ENCODE measurements around the gene SUPT16H. TPM values are rescaled to one million over a fixed set of nuclear protein-coding genes. Genes with fewer than 3 reads are reported as not detected.

The SUPT16H gene
- total and polyA plus RNA-seq, 10 of the 15 experiments (the other 5 are each of a cell fraction or from before 2014, with no cell fraction given): 90.7 to 201 (median 121) TPM

- intact Hi-C loops (cut with micrococcal nuclease; ENCODE audit: unreplicated experiment) (no loop called here), in situ Hi-C loops (cut with MboI) (no loop called here)
- H3K4me2 ChIP-seq (ENCODE audit: control insufficient read depth, insufficient read depth): no peak overlapping the region
- ChIA-PET RAD21 (ENCODE audit: unreplicated experiment) (interaction anchor here (1.1 to 1.5 kb wide), 2 partner anchors 44 to 47 kb away, joined by 3 to 4 read pairs; no protein-coding TSS in a partner anchor), CTCF (interaction anchor here (1.0 to 1.6 kb wide), 6 partner anchors 11 to 207 kb away, joined by 3 to 5 read pairs (median 4); no protein-coding TSS in a partner anchor), POLR2A (interaction anchor here (1.3 to 1.9 kb wide), 2 partner anchors 8 to 103 kb away, joined by 3 to 4 read pairs; no protein-coding TSS in a partner anchor), SMC1A (ENCODE audit: uncharacterized antibody, unreplicated experiment) (interaction anchor here (0.7 to 2.0 kb wide), 7 partner anchors 21 to 187 kb away, joined by 3 to 4 read pairs (median 3); no protein-coding TSS in a partner anchor)
- H3K9me3 ChIP-seq (replicated peaks; ENCODE audit: control insufficient read depth, insufficient read depth, low read length): no peaks in the 10 kb centered on the region
- no peak for FAIRE-seq
- no peak overlapping the region for H3K27ac ChIP-seq (ENCODE audit: control insufficient read depth, insufficient read depth)
- no peak overlapping the region for H2AFZ ChIP-seq (ENCODE audit: control insufficient read depth, low read depth, low read length)
- WGBS (ENCODE audit: insufficient coverage, insufficient replicate concordance, low lambda C conversion rate, missing lambda C conversion rate): 50% methylated on average over 2 of the region's 2 CpGs
- no peaks in the 10 kb centered on the region for H4K20me1 ChIP-seq (ENCODE audit: control insufficient read depth, insufficient read depth)
- no peaks in the 10 kb centered on the region for H3K79me2 ChIP-seq (ENCODE audit: control insufficient read depth, insufficient read depth, low read length)
- no peak for DNase-seq (ENCODE audit: low read depth, low spot score)
- no peak overlapping the region for H3K9ac ChIP-seq (ENCODE audit: control insufficient read depth, insufficient read depth, low read length)
- H3K4me3 ChIP-seq: no peak overlapping the region
- no peak for ATAC-seq
- no peak for TF ChIP-seq PBX3 (IDR thresholded peaks at IDR 0.05; ENCODE audit: insufficient replicate concordance, low read depth, low read length)
- no peak for TF ChIP-seq CBX3 (IDR thresholded peaks at IDR 0.05; ENCODE audit: borderline replicate concordance, low read depth)
- no peak for TF ChIP-seq EED (IDR thresholded peaks at IDR 0.05; ENCODE audit: low read depth)
- TF ChIP-seq SIN3A (IDR thresholded peaks at IDR 0.05; ENCODE audit: low read depth, low read length): no peak
- no peak for TF ChIP-seq PRDM15 (CRISPR knock-in tag; IDR thresholded peaks at IDR 0.05)
- no peak for TF ChIP-seq MYB (IDR thresholded peaks at IDR 0.05; ENCODE audit: borderline replicate concordance, low read depth, low read length)
- no peak for TF ChIP-seq SMAD1 (IDR thresholded peaks at IDR 0.05; ENCODE audit: low read depth, partially characterized antibody)
- no peak for TF ChIP-seq EZH2 (IDR thresholded peaks at IDR 0.05; ENCODE audit: borderline replicate concordance, control insufficient read depth, low read depth, low read length)
- TF ChIP-seq RAD21 (IDR thresholded peaks at IDR 0.05; ENCODE audit: insufficient read depth, low read depth, low read length): no peak
- no peak for TF ChIP-seq SREBF2 (IDR thresholded peaks at IDR 0.05; ENCODE audit: low read length)
- no peak for TF ChIP-seq JUNB (IDR thresholded peaks at IDR 0.05)
- no peak for TF ChIP-seq CEBPB (IDR thresholded peaks at IDR 0.05; ENCODE audit: borderline replicate concordance in 1 of 2, low read depth in 2 of 2, low read length in 2 of 2)
- no peak for TF ChIP-seq USF2 (IDR thresholded peaks at IDR 0.05; ENCODE audit: borderline replicate concordance, low read depth, low read length)
- H3K27me3 ChIP-seq (replicated peaks in 1 of 2; ENCODE audit: control insufficient read depth in 2 of 2, insufficient read depth in 2 of 2, low read length in 1 of 2): no peaks in the 10 kb centered on the region
- H3K36me3 ChIP-seq (ENCODE audit: control insufficient read depth in 2 of 2, insufficient read depth in 2 of 2, low read length in 1 of 2): no peaks in the 10 kb centered on the region
- H3K4me1 ChIP-seq (ENCODE audit: control insufficient read depth, insufficient read depth, low read length): peaks cover 15% of the 10 kb centered on the region
- BruUV-seq (replicated peaks): no TSS peak
Observed at GRCh38 chr14:21311614-21312013, 72.2 kb downstream of the SUPT16H start.
